OCI-LY7 (cell line): ENCODE results near the gene PODN. TPM values are rescaled to one million over a fixed set of nuclear protein-coding genes. Genes with fewer than 3 reads are reported as not detected.

Experiments used
- BruUV-seq: library from RNA; stranded (reverse); fragments of 400-500 nt; replicated peaks from 2 replicates; lab custom pipeline; 2021; lab: Mats Ljungman, UMichigan
- CTCF ChIA-PET: fragments of 300-600 bp; sonication (Branson Sonifier 250); formaldehyde crosslinking; loops from one replicate; lab custom pipeline; 2022; ENCODE audit warnings: antibody characterized with exemption; ENCODE audit not compliant: unreplicated experiment; lab: Charles Lee
- POLR2A ChIA-PET: fragments of 300-600 bp; sonication (Branson Sonifier 250); formaldehyde crosslinking; loops from one replicate; lab custom pipeline; 2022; ENCODE audit warnings: antibody characterized with exemption; lab: Charles Lee
- DNase-seq: peaks from one replicate; pipeline ENCODE4 v3.0.0-alpha.2; 2015; ENCODE audit warnings: low spot score
- H2AFZ ChIP-seq: fragments of 200-600 bp; sonication (generic), shearing (Covaris generic); 2 replicates; pipeline ENCODE4 v1.6.1; 2014; ENCODE audit warnings: mild to moderate bottlenecking, antibody characterized with exemption, low read length, moderate library complexity
- H3K27ac ChIP-seq: fragments of 200-600 bp; sonication (generic); 2 replicates; pipeline ENCODE4 v1.5.1; 2014; ENCODE audit warnings: mixed run types, low read depth, mild to moderate bottlenecking, moderate library complexity, low read length, inconsistent platforms; ENCODE audit not compliant: poor library complexity, severe bottlenecking
- H3K36me3 ChIP-seq: fragments of 200-600 bp; sonication (generic); 2 replicates; pipeline ENCODE4 v1.6.1; 2014; ENCODE audit warnings: mild to moderate bottlenecking, antibody characterized with exemption, low read length, moderate library complexity, mixed read lengths; ENCODE audit not compliant: insufficient read depth
- H3K4me1 ChIP-seq: fragments of 200-600 bp; sonication (generic); 2 replicates; pipeline ENCODE4 v1.5.1; 2014; ENCODE audit warnings: mild to moderate bottlenecking, low read length; ENCODE audit not compliant: insufficient read depth, poor library complexity, severe bottlenecking
- H3K4me2 ChIP-seq: fragments of 200-600 bp; sonication (generic); 2 replicates; pipeline ENCODE4 v1.6.1; 2014; ENCODE audit warnings: mild to moderate bottlenecking, low read length
- H3K4me3 ChIP-seq: fragments of 200-600 bp; sonication (generic); 2 replicates; pipeline ENCODE4 v1.5.1; 2014; ENCODE audit warnings: mild to moderate bottlenecking, low read depth, low read length; ENCODE audit not compliant: poor library complexity, severe bottlenecking
- H3K79me2 ChIP-seq: fragments of 200-600 bp; sonication (generic); 2 replicates; pipeline ENCODE4 v1.6.1; 2016; ENCODE audit warnings: low read depth, mild to moderate bottlenecking, low read length, moderate library complexity, mixed read lengths; ENCODE audit not compliant: insufficient read depth
- H3K9me2 ChIP-seq: fragments of 200-600 bp; sonication (generic); 2 replicates; pipeline ENCODE4 v1.6.1; 2016; ENCODE audit warnings: mild to moderate bottlenecking, low read length, mixed read lengths; ENCODE audit not compliant: insufficient read depth
- H3K9me3 ChIP-seq: fragments of 200-600 bp; sonication (generic); 2 replicates; pipeline ENCODE4 v1.6.1; 2014; ENCODE audit warnings: mild to moderate bottlenecking, mixed run types, low read length, mixed read lengths
- H4K20me1 ChIP-seq: fragments of 200-600 bp; sonication (generic); 2 replicates; pipeline ENCODE4 v1.6.1; 2014; ENCODE audit warnings: mild to moderate bottlenecking, antibody characterized with exemption, low read length, moderate library complexity, mixed read lengths; ENCODE audit not compliant: insufficient read depth
- CTCF ChIP-seq: fragments of 200-600 bp; sonication (generic); conservative IDR thresholded peaks from 2 replicates; pipeline ENCODE4 v1.5.1; 2014; ENCODE audit warnings: mild to moderate bottlenecking, antibody characterized with exemption, low read length, moderate library complexity, mixed read lengths
- EZH2phosphoT487 ChIP-seq: fragments of 200-600 bp; sonication (generic); IDR thresholded peaks from 2 replicates; pipeline ENCODE4 v1.6.1; 2018; ENCODE audit warnings: low read depth, borderline replicate concordance, mild to moderate bottlenecking, mixed run types, antibody characterized with exemption, low read length, moderate library complexity, mixed read lengths
- intact Hi-C: fragments of 100-400 bp; cut with micrococcal nuclease; formaldehyde crosslinking; loops from one replicate; pipeline ENCODE4 v1.10.0; 2022; ENCODE audit not compliant: unreplicated experiment
- total RNA-seq, 2 experiments: library from RNA; depleted of rRNA in 1 of 2; stranded (reverse); fragments of >200 nt in 1 of 2; shearing (Covaris generic) in 1 of 2; gene quantifications; 2 replicates each; pipeline ENCODE4 v1.2.3, GENCODE V29; 2014 to 2022

Gene PODN
- total RNA-seq, 2 experiments from 2014 or later: not detected

GRCh38 chr1:53112861-53113260, 50.8 kb downstream of the PODN start:
- H2AFZ ChIP-seq: no peak overlapping the region
- CTCF ChIA-PET: interaction anchor here (0.5 kb wide), 1 partner anchor 560 kb away, joined by 4 read pairs; no protein-coding TSS in a partner anchor
- no TSS peak for BruUV-seq
- no peak overlapping the region for H3K27ac ChIP-seq
- TF ChIP-seq EZH2phosphoT487: no peak
- TF ChIP-seq CTCF: no peak
- POLR2A ChIA-PET: no interaction called here
- no peaks in the 10 kb centered on the region for H3K4me1 ChIP-seq
- no peaks in the 10 kb centered on the region for H3K79me2 ChIP-seq
- H3K4me2 ChIP-seq: no peak overlapping the region
- no peaks in the 10 kb centered on the region for H3K36me3 ChIP-seq
- no peaks in the 10 kb centered on the region for H3K9me2 ChIP-seq
- H4K20me1 ChIP-seq: no peaks in the 10 kb centered on the region
- intact Hi-C loops: no loop called here
- H3K9me3 ChIP-seq: no peaks in the 10 kb centered on the region
- no peak overlapping the region for H3K4me3 ChIP-seq
- DNase-seq: no peak

GRCh38 chr1:53114090-53114489, 52.1 kb downstream of the PODN start:
- intact Hi-C loops: no loop called here
- Histone ChIP-seq H3K27ac (no peak overlapping the region), H3K36me3 (no peaks in the 10 kb centered on the region), H2AFZ (no peak overlapping the region), H3K4me3 (no peak overlapping the region), H3K9me3 (no peaks in the 10 kb centered on the region), H3K79me2 (no peaks in the 10 kb centered on the region), H3K9me2 (no peaks in the 10 kb centered on the region), H3K4me2 (no peak overlapping the region), H4K20me1 (no peaks in the 10 kb centered on the region), H3K4me1 (no peaks in the 10 kb centered on the region)
- no TSS peak for BruUV-seq
- no peak for DNase-seq
- CTCF ChIA-PET: no interaction called here
- POLR2A ChIA-PET: no interaction called here
- TF ChIP-seq EZH2phosphoT487 (no peak), CTCF (no peak)

- no peaks in the 10 kb centered on the region for H3K9me3 ChIP-seq
- no peak overlapping the region for H3K4me3 ChIP-seq
- no peak overlapping the region for H3K27ac ChIP-seq
- no peak for DNase-seq
- H3K4me2 ChIP-seq: no peak overlapping the region
- no peaks in the 10 kb centered on the region for H3K36me3 ChIP-seq
- no TSS peak for BruUV-seq
- H3K79me2 ChIP-seq: no peaks in the 10 kb centered on the region
- no peak overlapping the region for H2AFZ ChIP-seq
- CTCF ChIA-PET: no interaction called here
- H3K4me1 ChIP-seq: no peaks in the 10 kb centered on the region
- TF ChIP-seq EZH2phosphoT487: no peak
- TF ChIP-seq CTCF: no peak
- intact Hi-C loops: no loop called here
- H3K9me2 ChIP-seq: no peaks in the 10 kb centered on the region
- POLR2A ChIA-PET: no interaction called here
- H4K20me1 ChIP-seq: no peaks in the 10 kb centered on the region
Measured at GRCh38 chr1:53114581-53115400, 52.8 kb downstream of the PODN start.
